ENCODE results near the gene AMDHD1.

GRCh38 chr12:95967301-95967700 is 24.2 kb downstream of the AMDHD1 start:
- TF ChIP-seq MAX (IDR thresholded peaks at IDR 0.05; ENCODE audit: low read depth, low read length) (no peak), ZZZ3 (IDR thresholded peaks at IDR 0.05; ENCODE audit: control insufficient read depth, insufficient read length, low read depth) (no peak), FOXK2 (IDR thresholded peaks at IDR 0.05) (no peak), TAF1 (IDR thresholded peaks at IDR 0.05; ENCODE audit: borderline replicate concordance, low read depth, low read length) (no peak), PRDM15 (CRISPR knock-in tag; IDR thresholded peaks at IDR 0.05) (no peak), CTCF (IDR thresholded peaks at IDR 0.05 in 2 of 3, conservative IDR thresholded peaks at IDR 0.05 in 1 of 3; ENCODE audit: control insufficient read depth in 2 of 3, extremely low read depth in 1 of 3, insufficient read depth in 1 of 3, low read depth in 3 of 3, low read length in 3 of 3) (no peak), CBFB (IDR thresholded peaks at IDR 0.05; ENCODE audit: low read depth) (no peak), ELK1 (IDR thresholded peaks at IDR 0.05; ENCODE audit: low read depth, low read length) (no peak), KDM1A (IDR thresholded peaks at IDR 0.05; ENCODE audit: borderline replicate concordance) (no peak), TCF7 (IDR thresholded peaks at IDR 0.05; ENCODE audit: borderline replicate concordance) (no peak), SMC3 (IDR thresholded peaks at IDR 0.05; ENCODE audit: borderline replicate concordance, low read length) (no peak), EP300 (IDR thresholded peaks at IDR 0.05; ENCODE audit: borderline replicate concordance in 1 of 2, control insufficient read depth in 1 of 2, low read depth in 2 of 2, low read length in 2 of 2) (no peak), ETV6 (conservative IDR thresholded peaks at IDR 0.05 in 1 of 2, IDR thresholded peaks at IDR 0.05 in 1 of 2; ENCODE audit: borderline replicate concordance in 1 of 2, low read depth in 1 of 2) (no peak), POLR2A (IDR thresholded peaks at IDR 0.05; ENCODE audit: low read depth, low read length) (no peak)

All from GM12878 (cell line).